Calu3 (cell line): ENCODE data around the gene ZNF699. TPM values are rescaled to one million over a fixed set of nuclear protein-coding genes. Genes with fewer than 3 reads are reported as not detected.
"Not testable (repeated sequence)": the region's sequence is repeated elsewhere in the genome, so short reads cannot be mapped to it uniquely, and the experiment has no call there.

Source experiments
- BruUV-seq: library from RNA; stranded (reverse); fragments of 400-500 nt; replicated peaks from 2 replicates; lab custom pipeline; 2021; lab: Mats Ljungman, UMichigan
- CTCF ChIA-PET: fragments of 300-600 bp; sonication (Branson Sonifier 250); formaldehyde crosslinking; loops from one replicate; lab custom pipeline; 2022; ENCODE audit warnings: antibody characterized with exemption; lab: Charles Lee
- DNase-seq: peaks from one replicate; pipeline ENCODE4 v3.0.0; 2022
- H3K27ac Mint-ChIP-seq: one replicate; pipeline ENCODE4 v1.8.0; 2022; ENCODE audit warnings: mixed read lengths; ENCODE audit not compliant: unreplicated experiment
- H3K27me3 Mint-ChIP-seq: one replicate; pipeline ENCODE4 v1.8.0; 2022; ENCODE audit warnings: mixed read lengths; ENCODE audit not compliant: unreplicated experiment
- H3K36me3 Mint-ChIP-seq: one replicate; pipeline ENCODE4 v1.8.0; 2022; ENCODE audit warnings: mild to moderate bottlenecking, moderate library complexity, mixed read lengths; ENCODE audit not compliant: insufficient read depth, unreplicated experiment
- H3K4me1 Mint-ChIP-seq: one replicate; pipeline ENCODE4 v1.8.0; 2022; ENCODE audit warnings: mild to moderate bottlenecking, low read depth, mixed read lengths; ENCODE audit not compliant: unreplicated experiment
- H3K4me3 Mint-ChIP-seq: one replicate; pipeline ENCODE4 v1.8.0; 2022; ENCODE audit warnings: mild to moderate bottlenecking, low read depth, moderate library complexity, mixed read lengths; ENCODE audit not compliant: unreplicated experiment
- H3K9me3 Mint-ChIP-seq: one replicate; pipeline ENCODE4 v1.8.0; 2022; ENCODE audit warnings: low read depth, mixed read lengths; ENCODE audit not compliant: unreplicated experiment
- intact Hi-C: fragments of 100-400 bp; cut with micrococcal nuclease; formaldehyde crosslinking; loops from one replicate; pipeline ENCODE4 v1.10.0; 2022; ENCODE audit not compliant: unreplicated experiment
- total RNA-seq: library from RNA; stranded (reverse); gene quantifications from 2 replicates; pipeline ENCODE4 v1.2.3, GENCODE V29; 2022
- TF ChIP-seq, protein P1 (sequence below): fragments of 200-600 bp; IDR thresholded peaks from one replicate; pipeline ENCODE4 v1.8.0; 2022; ENCODE audit warnings: antibody characterized with exemption; ENCODE audit not compliant: unreplicated experiment

The ZNF699 gene
- total RNA-seq, 1 experiment from 2014 or later = 2.9 TPM

GRCh38 chr19:9306443-9306842 lies 3.2 kb downstream of the ZNF699 start:
- H3K27me3 Mint-ChIP-seq = no peaks in the 10 kb centered on the region
- DNase-seq = no peak
- TF ChIP-seq, protein P1, sequence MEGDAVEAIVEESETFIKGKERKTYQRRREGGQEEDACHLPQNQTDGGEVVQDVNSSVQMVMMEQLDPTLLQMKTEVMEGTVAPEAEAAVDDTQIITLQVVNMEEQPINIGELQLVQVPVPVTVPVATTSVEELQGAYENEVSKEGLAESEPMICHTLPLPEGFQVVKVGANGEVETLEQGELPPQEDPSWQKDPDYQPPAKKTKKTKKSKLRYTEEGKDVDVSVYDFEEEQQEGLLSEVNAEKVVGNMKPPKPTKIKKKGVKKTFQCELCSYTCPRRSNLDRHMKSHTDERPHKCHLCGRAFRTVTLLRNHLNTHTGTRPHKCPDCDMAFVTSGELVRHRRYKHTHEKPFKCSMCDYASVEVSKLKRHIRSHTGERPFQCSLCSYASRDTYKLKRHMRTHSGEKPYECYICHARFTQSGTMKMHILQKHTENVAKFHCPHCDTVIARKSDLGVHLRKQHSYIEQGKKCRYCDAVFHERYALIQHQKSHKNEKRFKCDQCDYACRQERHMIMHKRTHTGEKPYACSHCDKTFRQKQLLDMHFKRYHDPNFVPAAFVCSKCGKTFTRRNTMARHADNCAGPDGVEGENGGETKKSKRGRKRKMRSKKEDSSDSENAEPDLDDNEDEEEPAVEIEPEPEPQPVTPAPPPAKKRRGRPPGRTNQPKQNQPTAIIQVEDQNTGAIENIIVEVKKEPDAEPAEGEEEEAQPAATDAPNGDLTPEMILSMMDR = no peak
- CTCF ChIA-PET = no interaction called here
- H3K36me3 Mint-ChIP-seq = peaks cover 23% of the 10 kb centered on the region
- peaks cover 8% of the 10 kb centered on the region for H3K9me3 Mint-ChIP-seq
- intact Hi-C loops = no loop called here
- H3K27ac Mint-ChIP-seq = no peak overlapping the region
- no peaks in the 10 kb centered on the region for H3K4me1 Mint-ChIP-seq
- BruUV-seq = no TSS peak
- H3K4me3 Mint-ChIP-seq = no peak overlapping the region

DNA sequence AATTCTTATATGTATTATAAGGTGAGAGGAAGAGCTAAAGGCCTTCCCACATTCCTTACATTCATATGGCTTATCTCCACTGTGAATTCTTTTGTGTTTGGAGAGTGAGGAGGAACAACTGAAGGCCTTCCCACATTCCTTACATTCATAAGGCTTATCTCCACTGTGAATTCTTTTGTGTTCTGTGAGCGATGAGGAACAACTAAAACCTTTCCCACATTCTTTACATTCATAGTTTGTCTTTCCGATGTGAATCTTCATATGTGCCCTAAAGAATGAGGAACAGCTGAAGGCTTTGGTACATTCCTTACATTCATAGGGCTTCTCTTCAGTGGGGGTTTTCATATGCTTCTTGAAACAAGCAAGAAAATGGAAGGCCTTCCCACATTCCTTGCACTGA lies 13.3 kb downstream of the ZNF699 start:
- peaks cover 5% of the 10 kb centered on the region for H3K9me3 Mint-ChIP-seq
- no peak overlapping the region for H3K27ac Mint-ChIP-seq
- no peak for DNase-seq
- no peak overlapping the region for H3K4me3 Mint-ChIP-seq
- H3K27me3 Mint-ChIP-seq = no peaks in the 10 kb centered on the region
- H3K36me3 Mint-ChIP-seq = peaks cover 8% of the 10 kb centered on the region
- CTCF ChIA-PET = no interaction called here
- TF ChIP-seq, protein P1 = no peak
- no peaks in the 10 kb centered on the region for H3K4me1 Mint-ChIP-seq
- intact Hi-C loops = no loop called here
- BruUV-seq = no TSS peak

- H3K27ac Mint-ChIP-seq = no peak overlapping the region
- peaks cover 8% of the 10 kb centered on the region for H3K36me3 Mint-ChIP-seq
- intact Hi-C loops = no loop called here
- no peaks in the 10 kb centered on the region for H3K9me3 Mint-ChIP-seq
- no peak for DNase-seq
- H3K4me1 Mint-ChIP-seq = no peaks in the 10 kb centered on the region
- TF ChIP-seq, protein P1 = no peak
- CTCF ChIA-PET = no interaction called here
- no peak overlapping the region for H3K4me3 Mint-ChIP-seq
- no TSS peak for BruUV-seq
- no peaks in the 10 kb centered on the region for H3K27me3 Mint-ChIP-seq
Observed at GRCh38 chr19:9295411-9295849, 14.2 kb downstream of the ZNF699 start.

DNA sequence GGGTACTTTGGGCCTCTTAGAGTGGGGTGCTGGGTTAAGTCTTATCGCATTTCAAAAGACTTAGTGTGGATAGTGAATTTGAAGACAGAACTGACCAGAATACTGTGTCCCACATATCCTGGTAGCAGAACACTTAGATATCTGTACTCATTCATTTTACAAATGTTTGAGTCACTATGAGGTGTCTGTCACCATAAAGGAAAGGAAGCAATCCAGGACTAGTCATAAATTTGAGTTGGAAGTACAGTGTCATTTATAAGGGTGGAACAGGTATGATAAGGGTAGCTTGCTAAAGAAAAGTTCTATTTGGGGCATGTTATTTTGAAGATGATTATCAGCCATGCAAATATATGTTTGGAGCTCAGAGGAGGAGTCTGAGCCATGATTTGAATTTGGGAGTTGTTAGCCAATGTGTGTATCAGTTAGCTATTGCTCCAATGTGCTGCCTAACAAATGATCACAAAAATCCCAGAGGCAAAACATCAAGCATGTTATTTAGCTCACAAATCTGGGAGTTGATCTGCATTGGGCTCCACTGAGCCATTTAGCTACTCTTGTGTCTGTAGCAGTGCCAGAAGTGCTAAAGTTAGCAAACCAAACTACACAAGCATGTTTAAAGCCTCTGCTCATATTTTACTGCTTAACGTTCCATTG lies 20.3 kb downstream of the ZNF699 start:
- intact Hi-C loops = no loop called here
- Mint-ChIP-seq H3K4me1 (no peaks in the 10 kb centered on the region), H3K36me3 (no peaks in the 10 kb centered on the region), H3K4me3 (no peak overlapping the region), H3K9me3 (peaks cover 4% of the 10 kb centered on the region), H3K27me3 (no peaks in the 10 kb centered on the region), H3K27ac (no peak overlapping the region)
- no peak for DNase-seq
- no TSS peak for BruUV-seq
- TF ChIP-seq, protein P1 = no peak
- CTCF ChIA-PET = no interaction called here

DNA sequence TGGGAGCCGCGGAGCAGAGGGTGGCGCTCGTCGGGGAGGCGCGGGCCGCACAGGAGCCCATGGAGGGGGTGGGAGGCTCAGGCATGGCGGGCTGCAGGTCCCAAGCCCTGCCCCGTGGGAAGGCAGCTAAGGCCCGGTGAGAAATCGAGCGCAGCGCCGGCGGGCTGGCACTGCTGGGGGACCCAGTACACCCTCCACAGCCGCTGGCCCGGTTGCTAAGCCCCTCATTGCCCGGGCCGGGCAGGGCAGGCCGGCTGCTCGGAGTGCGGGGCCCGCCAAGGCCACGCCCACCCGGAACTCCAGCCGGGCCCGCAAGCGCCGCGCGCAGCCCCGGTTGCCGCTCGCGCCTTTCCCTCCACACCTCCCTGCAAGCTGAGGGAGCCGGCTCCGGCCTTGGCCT lies 26.2 kb downstream of the ZNF699 start:
- BruUV-seq, H3K27ac Mint-ChIP-seq, H3K4me1 Mint-ChIP-seq, H3K27me3 Mint-ChIP-seq, H3K4me3 Mint-ChIP-seq, DNase-seq, H3K36me3 Mint-ChIP-seq, intact Hi-C loops: not testable (repeated sequence)
- CTCF ChIA-PET = interaction anchor here (0.6 kb wide), 1 partner anchor 300 kb away, joined by 3 read pairs; no protein-coding TSS in a partner anchor
- H3K9me3 Mint-ChIP-seq = peaks cover 12% of the 10 kb centered on the region
